A673 (cell line): ENCODE results near the gene JARID2.

Experiments used
- EZH2 ChIP-seq: fragments of 200-600 bp; sonication (generic); IDR thresholded peaks from 2 replicates; pipeline ENCODE4 v1.6.1; 2017; ENCODE audit warnings: borderline replicate concordance, low read depth, mild to moderate bottlenecking, mixed read lengths, antibody characterized with exemption, low read length; ENCODE audit not compliant: poor library complexity, severe bottlenecking
- TF ChIP-seq, protein P1 (sequence below): fragments of 300-800, 200-600 bp; sonication (generic); conservative IDR thresholded peaks from 2 replicates; pipeline ENCODE4 v1.5.1; 2017; ENCODE audit warnings: low read depth, mild to moderate bottlenecking, antibody characterized with exemption, low read length, moderate library complexity, mixed read lengths

DNA sequence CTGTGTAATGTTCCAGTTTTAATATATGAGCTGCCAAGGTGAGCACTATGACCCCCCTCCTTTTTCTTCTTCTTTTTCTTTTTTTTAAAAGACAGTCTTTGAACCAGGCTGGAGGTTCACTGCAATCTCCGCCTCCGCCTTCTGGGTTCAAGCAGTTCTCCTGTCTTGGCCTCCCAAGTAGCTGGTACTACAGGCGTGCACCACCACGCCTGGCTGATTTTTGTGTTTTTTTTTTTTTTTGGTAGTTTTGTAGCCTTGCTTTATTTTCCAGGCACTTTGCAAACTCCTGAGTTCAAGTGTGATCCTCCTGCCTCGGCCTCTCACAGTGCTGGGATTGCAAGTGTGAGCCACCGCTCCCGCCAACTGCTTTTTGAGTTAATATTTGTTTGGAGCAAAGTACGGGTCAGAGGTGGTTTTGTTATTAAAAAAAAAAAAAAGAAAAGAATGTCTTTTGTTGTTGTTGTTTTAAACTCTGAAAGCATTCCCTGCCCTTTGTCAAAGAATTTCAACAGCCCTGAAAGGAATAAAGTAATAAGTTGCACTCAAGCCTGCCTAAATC lies 78.6 kb downstream of the JARID2 start:
- TF ChIP-seq, protein P1, sequence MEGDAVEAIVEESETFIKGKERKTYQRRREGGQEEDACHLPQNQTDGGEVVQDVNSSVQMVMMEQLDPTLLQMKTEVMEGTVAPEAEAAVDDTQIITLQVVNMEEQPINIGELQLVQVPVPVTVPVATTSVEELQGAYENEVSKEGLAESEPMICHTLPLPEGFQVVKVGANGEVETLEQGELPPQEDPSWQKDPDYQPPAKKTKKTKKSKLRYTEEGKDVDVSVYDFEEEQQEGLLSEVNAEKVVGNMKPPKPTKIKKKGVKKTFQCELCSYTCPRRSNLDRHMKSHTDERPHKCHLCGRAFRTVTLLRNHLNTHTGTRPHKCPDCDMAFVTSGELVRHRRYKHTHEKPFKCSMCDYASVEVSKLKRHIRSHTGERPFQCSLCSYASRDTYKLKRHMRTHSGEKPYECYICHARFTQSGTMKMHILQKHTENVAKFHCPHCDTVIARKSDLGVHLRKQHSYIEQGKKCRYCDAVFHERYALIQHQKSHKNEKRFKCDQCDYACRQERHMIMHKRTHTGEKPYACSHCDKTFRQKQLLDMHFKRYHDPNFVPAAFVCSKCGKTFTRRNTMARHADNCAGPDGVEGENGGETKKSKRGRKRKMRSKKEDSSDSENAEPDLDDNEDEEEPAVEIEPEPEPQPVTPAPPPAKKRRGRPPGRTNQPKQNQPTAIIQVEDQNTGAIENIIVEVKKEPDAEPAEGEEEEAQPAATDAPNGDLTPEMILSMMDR = no peak
- TF ChIP-seq EZH2 = no peak
